WI38 (cell line): Measurements from ENCODE around the gene TESMIN.

ENCODE experiments used
- H3K4me3 ChIP-seq: 2 replicates; pipeline ENCODE4 v1.5.1; 2011; ENCODE audit warnings: low read depth, mild to moderate bottlenecking, control low read depth, low read length
- TF ChIP-seq, protein P1 (sequence below): IDR thresholded peaks from 2 replicates; pipeline ENCODE4 v1.5.1; 2012; ENCODE audit warnings: low read depth, mild to moderate bottlenecking, control low read depth, low read length

The TESMIN gene

DNA sequence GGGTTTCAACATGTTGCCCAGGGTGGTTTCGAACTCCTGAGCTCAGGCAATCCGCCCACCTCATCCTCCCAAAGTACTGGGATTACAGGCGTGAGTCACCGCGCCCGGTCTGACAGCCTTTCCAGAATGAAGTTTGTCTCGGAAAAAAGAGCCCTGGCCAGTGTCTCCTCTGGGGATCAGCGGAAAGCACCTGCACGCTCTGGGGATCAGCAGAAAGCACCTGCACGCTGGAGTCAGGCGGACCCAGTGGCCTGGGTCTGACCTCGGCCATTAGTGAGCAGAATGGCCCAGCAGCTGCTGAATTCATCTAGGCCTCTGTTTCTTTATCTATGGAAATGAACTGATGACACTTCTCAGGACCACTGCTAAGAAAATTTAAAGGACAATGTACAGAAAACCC lies 10.5 kb upstream of the TESMIN start:
- no peak overlapping the region for H3K4me3 ChIP-seq
- TF ChIP-seq, protein P1, sequence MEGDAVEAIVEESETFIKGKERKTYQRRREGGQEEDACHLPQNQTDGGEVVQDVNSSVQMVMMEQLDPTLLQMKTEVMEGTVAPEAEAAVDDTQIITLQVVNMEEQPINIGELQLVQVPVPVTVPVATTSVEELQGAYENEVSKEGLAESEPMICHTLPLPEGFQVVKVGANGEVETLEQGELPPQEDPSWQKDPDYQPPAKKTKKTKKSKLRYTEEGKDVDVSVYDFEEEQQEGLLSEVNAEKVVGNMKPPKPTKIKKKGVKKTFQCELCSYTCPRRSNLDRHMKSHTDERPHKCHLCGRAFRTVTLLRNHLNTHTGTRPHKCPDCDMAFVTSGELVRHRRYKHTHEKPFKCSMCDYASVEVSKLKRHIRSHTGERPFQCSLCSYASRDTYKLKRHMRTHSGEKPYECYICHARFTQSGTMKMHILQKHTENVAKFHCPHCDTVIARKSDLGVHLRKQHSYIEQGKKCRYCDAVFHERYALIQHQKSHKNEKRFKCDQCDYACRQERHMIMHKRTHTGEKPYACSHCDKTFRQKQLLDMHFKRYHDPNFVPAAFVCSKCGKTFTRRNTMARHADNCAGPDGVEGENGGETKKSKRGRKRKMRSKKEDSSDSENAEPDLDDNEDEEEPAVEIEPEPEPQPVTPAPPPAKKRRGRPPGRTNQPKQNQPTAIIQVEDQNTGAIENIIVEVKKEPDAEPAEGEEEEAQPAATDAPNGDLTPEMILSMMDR = no peak

DNA sequence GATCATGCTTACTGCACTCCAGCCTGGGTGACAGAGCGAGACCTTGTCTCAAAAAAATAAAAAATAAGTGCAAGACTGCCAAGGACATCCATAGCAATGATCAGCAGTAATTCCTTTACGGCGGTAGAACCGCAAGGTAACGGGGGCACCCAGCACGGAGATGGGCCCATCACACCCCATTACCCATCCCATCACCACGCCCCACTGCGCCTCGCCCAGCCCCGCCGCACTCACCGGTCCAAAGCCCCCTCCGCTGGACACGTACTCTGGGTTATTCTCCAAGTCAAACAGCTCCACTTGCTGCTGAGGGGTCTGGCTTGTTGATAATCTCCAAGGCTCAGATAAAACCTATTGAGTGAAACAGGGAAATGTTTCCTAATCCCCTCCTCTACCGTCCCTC lies 8.7 kb upstream of the TESMIN start:
- H3K4me3 ChIP-seq = no peak overlapping the region
- TF ChIP-seq, protein P1 = no peak

DNA sequence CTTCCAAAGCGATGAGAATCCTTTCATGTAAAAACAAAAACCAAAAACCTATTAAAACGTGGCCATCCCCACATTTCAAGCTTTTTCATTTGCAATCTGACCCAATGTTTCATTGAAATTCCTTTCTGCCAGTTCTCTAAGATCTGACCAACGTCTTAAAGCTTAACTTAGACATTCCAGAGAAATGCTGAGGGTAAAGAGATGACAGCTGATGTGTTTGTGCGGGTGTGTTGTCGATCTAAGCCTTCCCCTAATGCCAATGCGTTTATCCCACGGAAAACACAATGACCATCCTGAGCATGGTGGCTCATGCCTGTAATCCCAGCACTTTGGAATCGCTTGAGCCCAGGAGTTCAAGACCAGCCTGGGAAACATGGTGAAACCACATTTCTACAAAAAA lies 6.4 kb upstream of the TESMIN start:
- H3K4me3 ChIP-seq = no peak overlapping the region
- TF ChIP-seq, protein P1 = no peak

DNA sequence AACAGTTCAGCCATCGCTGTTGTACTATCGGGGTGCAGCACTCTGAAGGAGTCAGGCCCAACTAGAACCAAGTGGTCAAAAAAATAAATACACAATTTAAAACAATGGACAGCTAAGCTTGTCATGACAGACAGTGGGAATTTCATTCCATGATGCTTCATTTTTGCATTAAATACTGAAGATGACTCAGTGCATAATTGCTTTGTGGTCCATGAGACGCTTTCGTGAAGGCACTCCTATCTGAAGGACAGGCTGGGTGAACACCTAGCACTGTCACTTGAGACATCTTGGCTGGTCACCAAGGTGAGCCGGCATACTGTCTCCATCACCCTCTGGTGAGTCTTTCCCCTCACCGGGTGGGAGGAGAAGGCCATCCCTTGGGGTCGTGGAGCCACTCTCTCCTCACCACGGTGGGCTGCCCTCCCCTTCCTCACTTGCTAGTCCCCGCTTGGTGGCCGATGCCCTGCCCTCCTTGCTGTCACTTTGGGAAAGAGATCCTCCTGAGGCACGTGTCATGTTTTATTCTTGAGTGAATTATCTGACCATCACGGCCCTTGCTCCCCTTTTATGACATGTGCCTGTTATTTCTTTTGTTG lies 4.9 kb upstream of the TESMIN start:
- H3K4me3 ChIP-seq = no peak overlapping the region
- TF ChIP-seq, protein P1 = no peak

DNA sequence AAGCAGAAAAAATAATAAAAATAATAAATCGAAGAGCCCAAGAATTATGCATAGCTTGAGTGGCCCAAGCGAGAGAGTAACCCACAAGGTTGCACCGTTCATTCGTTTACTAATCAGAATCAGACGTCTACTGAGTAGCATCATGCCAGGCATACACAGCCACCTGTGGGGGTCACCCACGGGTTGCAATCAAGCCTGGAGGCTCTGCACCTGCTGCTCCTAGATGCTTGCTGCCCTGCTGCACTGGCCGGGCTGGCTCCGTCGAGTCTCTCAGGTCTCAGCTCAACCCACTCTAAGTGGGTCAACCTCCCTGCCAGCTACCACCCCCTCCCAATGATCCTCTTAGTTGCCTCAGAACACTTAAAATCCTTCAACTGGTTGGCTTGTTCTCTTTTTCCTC lies 2.0 kb upstream of the TESMIN start:
- no peak overlapping the region for H3K4me3 ChIP-seq
- TF ChIP-seq, protein P1 = no peak

DNA sequence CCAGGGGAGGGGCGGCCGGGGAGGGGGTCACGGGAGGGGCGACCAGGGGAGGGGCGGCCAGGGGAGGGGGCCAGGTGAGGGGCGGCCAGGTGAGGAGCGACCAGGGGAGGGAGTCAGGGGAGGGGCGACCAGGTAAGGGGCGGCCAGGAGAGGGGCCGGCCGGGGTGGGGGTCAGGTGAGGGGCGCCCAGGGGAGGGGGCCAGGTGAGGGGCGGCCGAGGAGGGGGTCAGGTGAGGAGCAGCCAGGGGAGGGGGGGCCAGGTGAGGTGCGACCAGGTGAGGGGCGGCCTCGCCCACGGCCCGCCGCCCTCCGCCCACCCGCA lies 355 bp downstream of the TESMIN start:
- peak overlapping the region; percentile 48 for H3K4me3 ChIP-seq

DNA sequence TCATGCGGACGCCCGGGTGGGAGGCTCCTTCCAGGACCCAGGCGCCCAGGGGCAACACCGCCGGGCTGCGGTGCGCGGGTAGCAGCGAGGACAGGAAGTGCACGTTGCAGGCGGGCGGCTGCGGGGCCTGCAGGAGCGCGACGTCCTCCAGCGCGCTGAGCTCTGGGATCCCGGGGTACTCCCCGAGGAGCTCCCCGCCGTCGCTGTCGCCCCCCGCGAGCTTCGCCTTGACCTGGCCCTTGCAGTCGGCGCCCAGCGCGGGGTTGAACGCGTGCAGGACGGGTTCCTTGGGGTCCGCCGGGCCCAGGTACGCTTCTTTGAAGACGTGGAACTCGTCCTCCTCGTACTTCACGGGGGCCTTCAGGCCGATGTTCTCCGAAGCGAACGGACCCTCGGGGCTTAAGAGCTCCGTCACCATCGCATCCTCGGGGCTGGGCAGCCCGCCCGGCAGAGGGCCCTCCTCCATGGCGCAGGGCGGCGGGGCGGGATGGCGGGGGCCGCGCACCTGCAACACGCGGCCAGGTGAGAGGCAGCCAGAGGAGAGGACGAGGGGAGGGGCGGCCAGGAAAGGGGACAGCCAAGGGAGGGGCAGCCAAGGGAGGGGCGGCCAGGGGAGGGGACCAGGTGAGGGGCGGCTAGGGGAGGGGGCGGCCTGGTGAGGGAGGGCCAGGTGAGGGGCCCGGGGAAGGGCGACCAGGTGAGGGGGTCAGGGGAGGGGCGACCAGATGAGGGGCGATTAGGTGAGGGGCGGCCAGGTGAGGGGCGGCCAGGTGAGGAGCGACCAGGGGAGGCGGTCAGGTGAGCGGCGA lies 921 bp downstream of the TESMIN start:
- TF ChIP-seq, protein P1 = no peak
- no peak overlapping the region for H3K4me3 ChIP-seq

More for the DNA sequence above, 355 bp downstream of the TESMIN start:
- TF ChIP-seq, protein P1 = no peak
